ENCODE results near the gene SERPING1.

Gene SERPING1

DNA sequence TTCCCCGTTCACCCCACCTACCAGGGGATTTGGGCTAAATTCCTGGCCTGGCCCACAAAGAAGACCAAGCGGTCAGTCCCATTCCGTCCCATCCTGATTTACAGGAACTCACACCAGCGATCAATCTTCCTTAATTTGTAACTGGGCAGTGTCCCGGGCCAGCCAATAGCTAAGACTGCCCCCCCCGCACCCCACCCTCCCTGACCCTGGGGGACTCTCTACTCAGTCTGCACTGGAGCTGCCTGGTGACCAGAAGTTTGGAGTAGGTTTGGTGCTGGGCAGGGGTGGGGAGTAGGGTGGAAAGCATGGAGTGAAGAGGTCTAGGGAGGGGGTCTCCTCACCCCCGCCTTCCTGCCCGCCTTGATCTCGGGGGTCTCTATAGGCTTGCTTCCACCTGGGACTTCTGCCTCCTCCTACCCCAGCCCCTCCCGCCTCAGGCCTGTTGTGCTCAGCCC lies at the start of gene SERPING1:
SERPING1 (plus strand) TSS at position 225 of the 455 bp plus-strand sequence. CDS start 586 bp downstream, outside the sequence.
- DNase-seq = no peak

DNA sequence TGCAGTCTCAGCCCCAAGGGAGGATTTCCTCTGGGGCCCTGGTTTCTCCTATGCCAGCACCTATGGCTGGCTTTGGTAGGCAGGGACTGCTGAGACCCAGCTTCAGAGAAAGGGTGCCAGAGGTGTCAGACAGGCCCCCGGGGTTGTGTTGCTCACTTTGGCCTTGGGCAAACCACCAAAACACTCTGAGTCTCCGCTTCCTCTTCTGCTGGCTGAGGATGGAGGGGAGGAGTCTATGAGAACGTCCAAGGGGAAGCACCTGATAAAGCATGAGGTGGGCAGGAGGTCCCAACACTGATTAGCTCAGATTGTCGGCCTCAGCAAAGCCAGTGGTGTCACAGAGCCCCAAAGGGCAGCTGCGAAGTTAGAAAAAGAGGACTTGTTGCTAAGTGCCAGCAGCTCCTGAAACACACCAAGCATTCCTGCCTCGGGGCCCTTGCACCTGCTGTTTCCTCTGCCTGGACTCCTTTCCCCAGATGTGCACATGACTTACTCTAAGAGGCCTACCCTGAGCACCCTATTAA lies 49.6 kb upstream of the SERPING1 start:
- peak in 1 of 2 donors; percentile 41 for DNase-seq

DNA sequence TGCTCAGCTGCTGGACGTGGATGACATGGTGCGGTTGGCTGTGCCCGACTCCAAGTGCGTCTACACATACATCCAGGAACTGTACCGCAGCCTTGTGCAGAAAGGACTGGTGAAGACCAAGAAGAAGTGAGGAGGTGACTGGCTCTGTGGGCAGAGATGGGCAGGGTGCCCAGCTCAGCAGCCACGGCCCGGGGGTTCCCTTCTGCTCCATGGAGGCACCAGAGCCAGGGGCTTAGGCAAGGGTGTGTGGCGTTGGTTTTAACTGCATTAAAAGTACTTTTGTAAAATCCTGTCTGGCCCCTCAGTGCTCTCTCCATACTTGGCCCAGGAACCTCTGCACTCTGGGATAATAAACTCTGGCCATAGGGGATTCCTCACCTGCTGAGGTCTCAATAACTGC lies 47.5 kb upstream of the SERPING1 start:
- no peak for DNase-seq

DNA sequence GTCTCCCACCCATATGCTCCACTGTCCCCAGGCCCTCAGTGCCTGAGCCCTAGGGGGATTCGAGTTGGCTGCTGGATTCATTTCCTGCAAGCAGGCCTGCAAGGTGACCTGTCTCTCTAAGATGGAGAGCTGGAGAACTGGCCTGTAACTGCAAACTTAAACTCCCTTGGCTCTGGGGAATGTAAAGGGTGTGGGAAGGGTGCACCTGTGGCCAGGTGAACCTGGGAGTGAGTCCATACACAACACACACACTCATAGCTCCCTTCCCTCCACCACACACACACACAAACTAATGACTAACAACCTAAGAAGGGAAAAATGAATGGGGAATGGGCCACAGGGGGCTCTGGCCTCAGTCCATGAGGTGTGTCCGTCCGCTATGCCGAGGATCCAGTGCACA lies 45.5 kb upstream of the SERPING1 start:
- no peak for DNase-seq

DNA sequence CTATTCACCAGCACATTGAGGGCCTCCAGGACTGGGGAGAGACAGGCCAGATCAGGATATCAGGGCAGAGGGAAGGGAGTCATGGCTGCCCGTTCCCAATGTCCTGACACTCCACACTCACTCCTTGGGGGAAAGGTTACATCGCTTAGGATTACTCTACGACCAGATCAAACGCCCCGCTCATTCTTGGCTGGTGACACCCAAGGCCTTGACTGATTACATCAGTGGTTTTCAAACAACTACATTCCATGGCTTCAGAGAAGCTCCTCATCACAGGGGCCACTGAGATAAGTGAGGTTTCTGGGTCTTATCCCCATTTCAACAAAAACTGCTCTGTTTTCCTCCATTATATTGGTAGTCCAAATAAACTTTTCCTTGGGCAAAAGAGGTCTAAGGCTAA lies 45.0 kb upstream of the SERPING1 start:
- no peak for DNase-seq

DNA sequence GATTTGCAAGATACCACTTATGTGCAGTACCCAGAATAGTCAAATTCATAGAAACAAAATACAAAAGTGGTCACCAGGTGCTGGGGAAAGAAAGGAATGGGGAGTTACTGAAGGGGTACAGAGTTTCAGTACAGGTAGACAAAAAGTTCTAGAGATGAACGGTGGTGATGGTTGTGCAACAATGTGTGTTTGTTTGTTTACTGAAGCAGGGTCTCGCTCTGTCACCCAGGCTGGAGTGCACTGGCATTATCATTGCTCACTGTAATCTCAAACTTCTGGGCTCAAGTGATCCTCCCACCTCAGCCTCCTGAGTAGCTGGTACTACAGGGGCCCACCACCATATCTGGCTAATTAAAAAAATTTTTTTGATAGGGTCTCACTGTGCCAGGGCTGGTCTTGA lies 42.1 kb upstream of the SERPING1 start:
- DNase-seq = no peak

DNA sequence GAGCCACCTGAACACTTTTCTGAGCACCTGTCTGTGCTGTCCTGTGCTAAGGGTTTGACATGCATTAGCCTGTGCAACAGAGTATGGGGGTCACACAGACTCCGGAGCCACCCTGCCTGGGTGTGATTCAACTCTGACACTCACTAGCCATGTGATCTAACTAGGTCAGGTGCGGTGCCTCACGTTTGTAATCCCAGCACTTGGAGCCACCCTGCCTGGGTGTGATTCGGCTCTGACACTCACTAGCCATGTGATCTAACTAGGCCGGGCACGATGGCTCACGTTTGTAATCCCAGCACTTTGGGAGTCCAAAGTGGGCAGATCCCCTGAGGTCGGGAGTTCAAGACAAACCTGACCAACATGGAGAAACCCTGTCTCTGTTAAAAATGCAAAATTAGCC lies 41.4 kb upstream of the SERPING1 start:
- no peak for DNase-seq

DNA sequence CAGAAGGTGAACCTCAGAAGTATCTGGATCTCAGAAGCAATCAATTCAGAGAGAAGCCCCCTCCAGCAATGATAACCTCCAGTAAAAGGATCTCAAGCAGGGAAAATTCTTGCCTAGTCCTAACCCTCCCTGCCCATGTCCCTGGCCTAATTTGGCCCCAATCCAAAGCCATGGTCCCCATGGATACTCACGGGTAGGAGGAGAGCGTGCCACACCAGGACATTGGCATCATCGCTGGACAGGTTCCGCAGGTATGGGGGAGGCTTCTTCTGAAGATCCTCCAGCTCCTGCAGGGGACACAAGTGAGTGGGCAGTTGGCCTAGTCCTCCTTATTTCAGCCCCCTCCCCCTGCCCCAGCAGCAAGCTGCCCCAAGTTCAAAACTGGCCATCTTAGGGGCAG lies 37.3 kb upstream of the SERPING1 start:
- DNase-seq = no peak

DNA sequence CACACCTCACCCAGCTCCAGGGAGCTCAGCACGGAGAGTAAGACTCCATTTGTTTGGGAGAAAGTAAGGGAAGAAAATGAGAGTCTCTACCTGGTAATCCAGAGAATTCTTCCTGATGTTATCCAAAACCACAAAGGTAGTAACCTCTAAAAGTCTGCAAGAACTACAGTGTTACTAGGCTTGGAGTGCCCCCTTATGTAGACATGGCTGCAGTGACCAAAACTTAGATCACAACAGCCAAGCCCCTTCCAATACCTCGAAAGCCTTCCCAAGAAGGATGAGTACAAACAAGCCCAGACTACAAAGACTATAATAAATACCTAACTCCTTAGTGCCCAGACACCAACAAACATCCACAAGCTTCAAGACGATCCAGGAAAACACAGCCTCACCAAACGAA lies 34.9 kb upstream of the SERPING1 start:
- DNase-seq = no peak

DNA sequence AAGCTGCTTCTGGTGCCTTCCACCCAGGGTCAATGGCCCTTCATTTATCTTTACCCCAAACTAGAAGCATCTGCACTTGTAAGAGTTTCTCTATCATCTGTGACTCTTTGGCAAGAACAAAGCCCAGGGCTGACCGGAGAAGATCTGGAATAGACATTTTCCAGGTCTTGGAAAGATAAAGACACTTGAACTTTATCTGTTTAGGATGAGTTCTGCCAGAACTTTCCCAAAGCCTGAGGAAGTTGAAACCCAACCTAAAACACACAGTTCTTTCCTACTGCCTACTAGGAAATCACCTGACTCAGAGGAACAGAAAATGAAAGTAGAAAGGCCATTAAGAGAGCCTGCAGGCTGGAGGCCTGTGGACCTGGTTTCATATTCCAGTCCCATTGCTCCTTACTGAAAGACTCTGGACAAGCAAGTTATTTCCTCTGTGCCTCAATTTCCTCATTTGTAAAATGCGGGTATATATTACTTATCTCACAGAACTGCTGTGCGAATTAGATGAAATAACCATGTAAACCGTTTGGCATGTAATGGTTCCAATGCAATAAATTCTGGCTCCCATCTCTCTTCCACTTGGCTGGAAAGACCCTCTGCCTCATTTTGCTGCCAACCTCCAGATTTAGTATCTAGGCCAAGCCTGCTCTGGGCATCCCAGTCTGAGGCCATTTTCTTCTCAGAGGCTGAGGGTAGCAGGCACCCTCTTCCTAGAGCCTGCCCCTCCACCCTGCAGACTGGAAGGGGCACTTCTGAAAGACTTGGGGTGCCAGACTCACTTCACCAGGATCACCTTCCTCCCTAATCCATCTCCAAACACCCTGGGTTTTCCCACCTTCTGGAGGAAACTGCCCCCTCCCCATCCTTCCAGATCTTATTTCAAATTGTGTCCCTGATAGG lies 31.2 kb upstream of the SERPING1 start:
- DNase-seq = peak; percentile 28 to 63

DNA sequence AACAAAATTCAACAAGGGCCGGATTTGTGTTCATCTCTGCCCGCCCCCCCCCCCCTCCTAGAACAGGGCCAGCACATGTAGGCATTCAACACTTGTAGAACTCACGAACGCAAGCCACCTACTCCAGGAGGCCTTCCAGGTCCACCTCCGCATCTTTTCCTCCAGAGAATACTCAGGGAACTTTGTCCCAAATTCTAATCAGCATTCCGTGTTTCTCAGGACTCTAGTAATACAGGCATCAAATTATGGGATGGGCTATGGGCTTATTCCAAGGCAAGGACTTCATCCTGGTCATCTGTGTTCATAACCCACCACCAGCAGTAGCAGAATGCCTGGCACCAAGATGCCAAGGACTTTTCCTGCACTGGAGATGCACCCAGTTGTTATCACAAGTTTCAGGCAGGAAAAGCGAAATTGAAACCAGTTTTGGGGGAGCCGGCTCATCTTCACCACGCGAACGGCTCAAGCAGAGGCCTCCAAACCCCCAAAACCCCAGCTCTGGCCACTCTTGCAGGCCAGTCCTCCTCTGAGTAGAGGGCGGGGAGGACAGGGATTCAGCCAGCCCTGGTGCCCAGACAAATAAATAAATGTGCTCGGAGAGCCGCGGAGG lies 30.5 kb upstream of the SERPING1 start:
- DNase-seq = peak in 1 of 2 donors; percentile 45

DNA sequence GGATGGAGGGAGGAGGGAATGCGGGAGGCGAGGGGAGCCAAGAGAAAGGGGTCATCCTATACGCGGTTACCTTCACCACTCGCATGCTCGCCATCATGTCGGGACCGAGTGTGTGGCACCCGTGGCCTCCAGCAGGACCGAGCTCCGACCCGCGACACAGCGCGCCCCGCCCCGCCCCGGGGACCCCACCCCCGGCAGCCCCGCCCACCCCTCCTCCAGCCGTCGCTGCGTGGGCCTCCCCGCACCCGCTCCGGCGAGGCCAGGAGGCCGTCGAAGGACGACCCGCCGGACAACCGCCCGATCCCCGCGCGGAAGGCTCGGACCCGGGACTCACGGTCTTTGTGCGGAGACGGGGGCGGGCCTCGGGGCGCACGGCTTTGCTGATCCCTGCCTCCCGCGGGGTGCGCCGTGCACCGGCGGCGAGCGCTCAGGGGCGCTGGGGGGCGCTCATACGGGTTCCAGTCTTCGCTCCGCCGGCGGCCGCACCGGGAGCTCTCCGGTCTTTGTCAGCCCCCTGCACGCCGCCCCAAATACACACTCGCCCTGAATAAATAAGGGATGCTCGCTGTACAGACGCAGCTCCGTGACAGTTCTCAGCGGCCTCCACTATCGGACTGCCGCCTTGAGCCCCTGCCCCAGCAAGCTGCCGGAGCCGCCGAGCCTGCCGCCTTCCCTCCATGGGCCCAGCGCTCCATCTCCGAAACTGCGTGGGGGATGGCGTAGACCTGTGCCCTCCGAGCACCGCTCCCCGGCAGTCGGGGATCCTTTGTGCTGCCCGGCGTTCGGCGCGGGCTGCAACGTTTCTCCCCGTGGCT lies 29.8 kb upstream of the SERPING1 start, which contains the start of gene UBE2L6:
UBE2L6 (minus strand) TSS at position 158 of the 815 bp plus-strand sequence; CDS start at position 97, 61 bp downstream.
- DNase-seq = peak; percentile 43 to 59

DNA sequence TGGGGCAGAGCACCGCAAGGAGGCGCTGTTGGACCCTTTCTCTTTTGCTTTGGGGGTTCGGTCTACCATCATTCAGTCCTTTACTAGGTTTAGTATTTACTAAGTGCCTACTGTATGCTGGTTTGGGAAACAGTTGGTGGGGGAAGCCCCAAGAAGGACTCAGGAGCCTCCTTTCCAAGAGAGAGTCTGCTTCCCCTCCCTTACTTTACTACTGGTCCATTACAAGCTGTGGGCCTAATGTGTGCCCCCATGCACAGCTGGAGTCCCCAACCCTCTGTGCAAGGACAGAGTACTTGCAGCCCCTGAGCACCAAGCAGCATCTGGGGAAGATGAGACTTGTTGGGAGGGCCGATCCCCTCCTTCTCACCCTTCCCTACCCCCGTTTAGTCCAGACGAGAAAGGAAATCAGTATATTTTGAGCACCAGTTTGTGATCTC lies 29.1 kb upstream of the SERPING1 start:
- DNase-seq = peak; percentile 87 to 89

DNA sequence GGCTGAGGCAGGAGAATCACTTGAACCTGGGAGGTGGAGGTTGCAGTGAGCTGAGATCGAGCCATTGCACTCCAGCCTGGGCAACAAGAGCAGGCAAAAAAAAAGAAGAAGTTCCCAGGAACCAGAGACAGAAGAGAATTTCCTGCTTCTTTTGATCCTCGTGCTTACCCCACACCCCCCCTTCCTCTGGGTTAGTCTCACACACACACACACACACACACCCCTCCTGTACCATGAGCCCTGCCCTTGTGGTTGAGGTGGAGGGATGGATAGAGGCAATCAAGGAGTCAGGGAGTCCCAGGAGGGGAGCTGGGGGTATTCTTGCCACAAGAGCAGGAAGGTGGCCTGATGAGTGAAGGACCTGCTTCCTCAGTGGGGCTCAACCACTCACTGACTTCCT lies 25.9 kb upstream of the SERPING1 start:
- no peak for DNase-seq

DNA sequence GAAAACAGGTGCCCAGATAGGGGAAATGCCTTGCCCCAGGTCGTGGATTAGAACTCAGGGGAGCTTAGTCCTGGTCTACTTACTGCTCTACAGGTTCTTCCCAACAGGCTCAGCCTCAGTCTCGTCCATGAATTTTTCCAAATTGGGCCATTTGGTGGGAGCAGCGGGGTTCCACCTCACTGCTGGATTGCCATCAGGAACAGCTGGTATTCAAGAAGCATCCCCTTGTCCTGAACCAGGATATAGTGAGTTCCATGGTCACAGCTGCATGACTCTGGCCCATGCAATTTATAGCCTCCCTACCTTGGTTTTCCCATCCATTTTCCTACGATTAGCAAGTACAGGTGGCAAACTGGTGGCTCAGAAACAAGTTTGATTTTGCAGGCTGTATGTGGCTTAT lies 23.4 kb upstream of the SERPING1 start:
- DNase-seq = no peak

DNA sequence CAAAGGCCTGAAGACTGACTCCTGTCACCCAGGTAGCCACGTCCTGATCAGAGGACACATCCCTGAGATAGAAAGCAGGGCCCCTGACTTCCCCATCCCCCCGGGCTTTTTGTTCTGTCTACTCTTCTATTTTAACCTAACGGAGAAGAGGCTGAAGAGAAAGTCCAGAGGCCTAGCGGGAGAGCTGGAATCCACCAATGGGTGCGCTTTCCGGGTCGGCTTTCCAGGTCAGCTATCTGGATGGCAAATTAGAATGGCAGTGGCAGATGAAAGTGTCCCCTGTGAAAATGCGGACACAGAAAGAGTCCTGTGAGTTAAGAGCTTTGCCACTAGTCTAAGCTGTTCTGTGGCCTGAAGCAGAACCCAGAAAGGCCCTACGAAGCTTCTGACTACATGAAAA lies 13.1 kb upstream of the SERPING1 start:
- DNase-seq = no peak

DNA sequence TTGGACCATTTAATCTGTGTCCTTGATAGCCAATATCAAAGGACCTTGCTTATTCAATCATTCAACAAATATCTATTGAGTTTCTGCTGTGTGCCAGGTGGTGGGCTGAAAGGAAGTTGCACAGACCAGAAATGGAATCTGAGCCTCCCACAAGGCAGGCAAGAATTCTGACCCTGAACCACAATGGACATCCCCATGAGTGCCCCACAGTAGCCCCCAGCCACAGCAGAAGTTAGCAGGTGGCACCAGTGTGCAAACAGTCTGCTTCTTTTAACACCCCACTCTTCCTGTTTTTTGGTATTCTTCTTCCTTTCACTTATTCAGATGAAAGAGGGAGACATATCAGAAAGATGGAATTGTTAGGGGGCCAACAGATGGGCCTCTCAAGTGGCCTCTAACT lies 12.2 kb upstream of the SERPING1 start:
- no peak for DNase-seq

DNA sequence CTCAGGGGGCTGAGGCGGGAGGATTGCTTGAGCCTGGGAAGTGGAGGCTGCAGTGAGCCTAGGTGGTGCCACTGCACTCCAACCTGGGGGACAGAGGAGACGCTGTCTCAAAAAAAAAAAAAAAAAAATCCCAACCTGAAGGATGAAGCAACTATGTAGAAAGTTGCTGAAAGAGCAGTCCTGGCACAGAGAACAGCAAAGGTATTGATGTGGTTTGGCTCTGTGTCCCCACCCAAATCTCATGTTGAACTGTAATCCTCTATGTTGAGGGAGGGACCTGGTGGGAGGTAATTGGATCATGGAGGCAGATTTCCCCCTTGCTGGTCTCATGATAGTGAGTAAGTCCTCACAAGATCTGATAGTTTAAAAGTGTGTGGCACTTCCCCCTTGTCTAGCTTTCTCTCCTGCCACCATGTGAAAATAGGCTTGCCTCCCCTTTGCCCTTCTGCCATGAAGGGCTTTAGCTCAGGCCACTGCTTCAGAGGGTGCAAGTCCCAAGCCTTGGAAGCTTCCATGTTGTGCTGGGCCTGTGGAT lies 10.7 kb upstream of the SERPING1 start:
- DNase-seq = no peak

DNA sequence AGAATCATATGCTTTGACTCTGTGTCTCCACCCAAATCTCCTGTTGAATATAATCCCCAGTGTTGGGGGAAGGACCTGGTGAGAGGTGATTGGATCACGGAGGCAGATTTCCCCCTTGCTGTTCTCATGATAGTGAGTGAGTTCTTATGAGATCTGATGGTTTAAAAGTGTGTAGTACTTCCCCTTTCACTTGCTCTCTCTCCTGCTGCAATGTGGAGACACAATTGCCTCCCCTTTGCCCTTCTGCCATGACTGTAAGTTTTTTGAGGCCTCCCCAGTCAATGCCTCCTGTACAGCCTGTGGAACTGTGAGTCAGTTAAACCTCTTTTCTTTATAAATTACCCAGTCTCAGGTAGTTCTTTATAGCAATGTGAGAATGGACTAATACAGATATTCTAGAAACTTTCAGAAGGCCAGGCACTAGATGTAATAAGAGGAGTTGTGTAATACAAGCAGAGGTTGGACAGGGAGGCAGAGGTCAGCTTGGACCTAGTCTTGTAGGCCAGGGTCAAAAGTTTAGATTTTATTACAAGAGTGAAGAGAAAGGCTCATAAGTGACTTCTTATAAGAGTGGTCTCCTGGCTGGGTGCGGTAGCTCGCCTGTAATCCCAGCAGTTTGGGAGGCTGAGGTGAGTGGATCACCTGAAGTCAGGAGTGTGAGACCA lies 9.3 kb upstream of the SERPING1 start:
- DNase-seq = no peak

DNA sequence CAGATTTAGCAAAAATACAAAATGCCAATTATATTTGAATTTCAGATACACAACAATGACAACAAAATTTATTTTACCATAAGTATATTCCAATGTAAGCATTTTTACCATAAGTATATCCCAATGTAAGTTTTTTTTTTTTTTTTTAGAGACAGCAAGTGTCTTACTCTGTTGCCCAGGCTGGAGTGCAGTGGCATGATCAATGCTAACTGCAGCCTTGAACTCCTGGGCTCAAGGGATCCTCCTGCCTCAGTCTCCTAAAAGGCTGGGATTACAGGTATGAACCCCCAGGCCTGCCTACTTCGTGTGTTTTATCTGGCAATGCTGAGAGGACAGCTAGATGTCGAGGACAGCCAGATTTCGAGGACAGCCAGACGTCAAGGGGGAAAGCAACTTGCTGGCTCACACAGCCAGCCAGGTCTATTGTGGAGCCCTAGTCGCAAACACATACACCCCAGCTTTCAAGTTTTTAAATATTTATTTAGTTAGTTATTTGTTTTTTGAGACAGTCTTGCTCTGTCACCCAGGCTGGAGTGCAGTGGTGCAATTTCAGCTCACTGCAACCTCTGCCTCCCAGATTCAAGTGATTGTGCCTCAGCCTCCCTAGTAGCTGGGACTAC lies 1.1 kb upstream of the SERPING1 start:
- no peak for DNase-seq

Data from CD4-positive, alpha-beta T cell treated with Interleukin-4 for 1 hour (primary cell).